Esophagus squamous epithelium (tissue), 4 donors: ENCODE data around the gene FOXJ3.

ENCODE experiments used
- CTCF ChIP-seq, 6 experiments: fragments of 450-650 bp in 4 of 6; fragments of 200-600 bp in 2 of 6; sonication (generic) in 2 of 6; IDR thresholded peaks; one replicate each; pipeline ENCODE4 v1.5.1; 2016 to 2019; ENCODE audit warnings: antibody characterized with exemption in 6 of 6, mild to moderate bottlenecking in 4 of 6, moderate library complexity in 4 of 6
- POLR2A ChIP-seq, 4 donors: fragments of 450-650 bp; IDR thresholded peaks; one replicate each; pipeline ENCODE4 v1.6.1; 2017; ENCODE audit warnings: antibody characterized with exemption in 4 of 4, mild to moderate bottlenecking in 4 of 4, moderate library complexity in 3 of 4

- TF ChIP-seq CTCF (IDR thresholded peaks at IDR 0.05) (no peak), POLR2A (IDR thresholded peaks at IDR 0.05) (no peak)
Observed at GRCh38 chr1:42239041-42239440, 96.0 kb downstream of the FOXJ3 start.
